OCI-LY7 (cell line): ENCODE measurements around the gene EPHA3. TPM values are rescaled to one million over a fixed set of nuclear protein-coding genes. Genes with fewer than 3 reads are reported as not detected.

Experiments used
- BruUV-seq: library from RNA; stranded (reverse); fragments of 400-500 nt; replicated peaks from 2 replicates; lab custom pipeline; 2021; lab: Mats Ljungman, UMichigan
- CTCF ChIA-PET: fragments of 300-600 bp; sonication (Branson Sonifier 250); formaldehyde crosslinking; loops from one replicate; lab custom pipeline; 2022; ENCODE audit warnings: antibody characterized with exemption; ENCODE audit not compliant: unreplicated experiment; lab: Charles Lee
- POLR2A ChIA-PET: fragments of 300-600 bp; sonication (Branson Sonifier 250); formaldehyde crosslinking; loops from one replicate; lab custom pipeline; 2022; ENCODE audit warnings: antibody characterized with exemption; lab: Charles Lee
- DNase-seq: peaks from one replicate; pipeline ENCODE4 v3.0.0-alpha.2; 2015; ENCODE audit warnings: low spot score
- H2AFZ ChIP-seq: fragments of 200-600 bp; sonication (generic), shearing (Covaris generic); 2 replicates; pipeline ENCODE4 v1.6.1; 2014; ENCODE audit warnings: mild to moderate bottlenecking, antibody characterized with exemption, low read length, moderate library complexity
- H3K27ac ChIP-seq: fragments of 200-600 bp; sonication (generic); 2 replicates; pipeline ENCODE4 v1.5.1; 2014; ENCODE audit warnings: mixed run types, low read depth, mild to moderate bottlenecking, moderate library complexity, low read length, inconsistent platforms; ENCODE audit not compliant: poor library complexity, severe bottlenecking
- H3K36me3 ChIP-seq: fragments of 200-600 bp; sonication (generic); 2 replicates; pipeline ENCODE4 v1.6.1; 2014; ENCODE audit warnings: mild to moderate bottlenecking, antibody characterized with exemption, low read length, moderate library complexity, mixed read lengths; ENCODE audit not compliant: insufficient read depth
- H3K4me1 ChIP-seq: fragments of 200-600 bp; sonication (generic); 2 replicates; pipeline ENCODE4 v1.5.1; 2014; ENCODE audit warnings: mild to moderate bottlenecking, low read length; ENCODE audit not compliant: insufficient read depth, poor library complexity, severe bottlenecking
- H3K4me2 ChIP-seq: fragments of 200-600 bp; sonication (generic); 2 replicates; pipeline ENCODE4 v1.6.1; 2014; ENCODE audit warnings: mild to moderate bottlenecking, low read length
- H3K4me3 ChIP-seq: fragments of 200-600 bp; sonication (generic); 2 replicates; pipeline ENCODE4 v1.5.1; 2014; ENCODE audit warnings: mild to moderate bottlenecking, low read depth, low read length; ENCODE audit not compliant: poor library complexity, severe bottlenecking
- H3K79me2 ChIP-seq: fragments of 200-600 bp; sonication (generic); 2 replicates; pipeline ENCODE4 v1.6.1; 2016; ENCODE audit warnings: low read depth, mild to moderate bottlenecking, low read length, moderate library complexity, mixed read lengths; ENCODE audit not compliant: insufficient read depth
- H3K9me2 ChIP-seq: fragments of 200-600 bp; sonication (generic); 2 replicates; pipeline ENCODE4 v1.6.1; 2016; ENCODE audit warnings: mild to moderate bottlenecking, low read length, mixed read lengths; ENCODE audit not compliant: insufficient read depth
- H3K9me3 ChIP-seq: fragments of 200-600 bp; sonication (generic); 2 replicates; pipeline ENCODE4 v1.6.1; 2014; ENCODE audit warnings: mild to moderate bottlenecking, mixed run types, low read length, mixed read lengths
- H4K20me1 ChIP-seq: fragments of 200-600 bp; sonication (generic); 2 replicates; pipeline ENCODE4 v1.6.1; 2014; ENCODE audit warnings: mild to moderate bottlenecking, antibody characterized with exemption, low read length, moderate library complexity, mixed read lengths; ENCODE audit not compliant: insufficient read depth
- CTCF ChIP-seq: fragments of 200-600 bp; sonication (generic); conservative IDR thresholded peaks from 2 replicates; pipeline ENCODE4 v1.5.1; 2014; ENCODE audit warnings: mild to moderate bottlenecking, antibody characterized with exemption, low read length, moderate library complexity, mixed read lengths
- EZH2phosphoT487 ChIP-seq: fragments of 200-600 bp; sonication (generic); IDR thresholded peaks from 2 replicates; pipeline ENCODE4 v1.6.1; 2018; ENCODE audit warnings: low read depth, borderline replicate concordance, mild to moderate bottlenecking, mixed run types, antibody characterized with exemption, low read length, moderate library complexity, mixed read lengths
- intact Hi-C: fragments of 100-400 bp; cut with micrococcal nuclease; formaldehyde crosslinking; loops from one replicate; pipeline ENCODE4 v1.10.0; 2022; ENCODE audit not compliant: unreplicated experiment
- total RNA-seq, 2 experiments: library from RNA; depleted of rRNA in 1 of 2; stranded (reverse); fragments of >200 nt in 1 of 2; shearing (Covaris generic) in 1 of 2; gene quantifications; 2 replicates each; pipeline ENCODE4 v1.2.3, GENCODE V29; 2014 to 2022

The EPHA3 gene
- total RNA-seq, 2 experiments from 2014 or later, result not detected

GRCh38 chr3:89395996-89396395 is 288.6 kb downstream of the EPHA3 start:
- no peaks in the 10 kb centered on the region for H3K36me3 ChIP-seq
- no peaks in the 10 kb centered on the region for H3K4me1 ChIP-seq
- intact Hi-C loops, result no loop called here
- no peak for DNase-seq
- H3K79me2 ChIP-seq, result no peaks in the 10 kb centered on the region
- CTCF ChIA-PET, result no interaction called here
- TF ChIP-seq EZH2phosphoT487 (no peak), CTCF (no peak)
- H2AFZ ChIP-seq, result no peak overlapping the region
- H3K4me3 ChIP-seq, result no peak overlapping the region
- no peak overlapping the region for H3K27ac ChIP-seq
- no TSS peak for BruUV-seq
- no peaks in the 10 kb centered on the region for H3K9me2 ChIP-seq
- no peak overlapping the region for H3K4me2 ChIP-seq
- no peaks in the 10 kb centered on the region for H4K20me1 ChIP-seq
- POLR2A ChIA-PET, result no interaction called here
- no peaks in the 10 kb centered on the region for H3K9me3 ChIP-seq

GRCh38 chr3:89402051-89402450 is 294.6 kb downstream of the EPHA3 start:
- Histone ChIP-seq H3K4me2 (no peak overlapping the region), H2AFZ (no peak overlapping the region), H3K27ac (no peak overlapping the region), H3K36me3 (no peaks in the 10 kb centered on the region), H3K9me3 (no peaks in the 10 kb centered on the region), H4K20me1 (no peaks in the 10 kb centered on the region), H3K4me1 (no peaks in the 10 kb centered on the region), H3K9me2 (no peaks in the 10 kb centered on the region), H3K4me3 (no peak overlapping the region), H3K79me2 (no peaks in the 10 kb centered on the region)
- CTCF ChIA-PET, result no interaction called here
- intact Hi-C loops, result no loop called here
- no TSS peak for BruUV-seq
- no peak for DNase-seq
- POLR2A ChIA-PET, result no interaction called here
- TF ChIP-seq CTCF (no peak), EZH2phosphoT487 (no peak)

GRCh38 chr3:89405176-89405575 is 297.8 kb downstream of the EPHA3 start:
- Histone ChIP-seq H3K4me3 (no peak overlapping the region), H3K4me2 (no peak overlapping the region), H3K9me3 (no peaks in the 10 kb centered on the region), H3K4me1 (no peaks in the 10 kb centered on the region), H3K36me3 (no peaks in the 10 kb centered on the region), H3K79me2 (no peaks in the 10 kb centered on the region), H3K27ac (no peak overlapping the region), H2AFZ (no peak overlapping the region), H3K9me2 (no peaks in the 10 kb centered on the region), H4K20me1 (no peaks in the 10 kb centered on the region)
- BruUV-seq, result no TSS peak
- intact Hi-C loops, result no loop called here
- ChIA-PET POLR2A (interaction anchor here (1.8 kb wide), 1 partner anchor 10 kb away, joined by 5 read pairs; no protein-coding TSS in a partner anchor), CTCF (no interaction called here)
- TF ChIP-seq EZH2phosphoT487 (no peak), CTCF (no peak)
- DNase-seq, result no peak
